GM21528 (cell line): ENCODE measurements around the gene MCF2L.

Experiments used
- ATAC-seq: cut with Tn5 transposase; IDR thresholded peaks from one replicate; pipeline ENCODE4 v1.9.1; 2021; ENCODE audit warnings: mild to moderate bottlenecking, moderate library complexity; ENCODE audit not compliant: unreplicated experiment, low FRiP score

Gene MCF2L

GRCh38 chr13:113009743-113010509 is 40.9 kb downstream of the MCF2L start:
- ATAC-seq, result no peak

GRCh38 chr13:113010510-113010865 is 41.5 kb downstream of the MCF2L start:
- no peak for ATAC-seq

GRCh38 chr13:113013303-113013702 is 44.3 kb downstream of the MCF2L start:
- no peak for ATAC-seq

GRCh38 chr13:113013878-113014751 is 45.1 kb downstream of the MCF2L start:
- ATAC-seq, result no peak

GRCh38 chr13:113014752-113015745 is 46.0 kb downstream of the MCF2L start:
- no peak for ATAC-seq

GRCh38 chr13:113015826-113016525 is 47.0 kb downstream of the MCF2L start:
- no peak for ATAC-seq

- no peak for ATAC-seq
Measured at GRCh38 chr13:113016526-113017295, 47.7 kb downstream of the MCF2L start.

- no peak for ATAC-seq
Measured at GRCh38 chr13:113017506-113018215, 48.6 kb downstream of the MCF2L start.

- no peak for ATAC-seq
Measured at GRCh38 chr13:113018676-113019465, 49.9 kb downstream of the MCF2L start.

- ATAC-seq, result no peak
Measured at GRCh38 chr13:113020323-113021080, 51.5 kb downstream of the MCF2L start.

GRCh38 chr13:113021391-113021790 is 52.4 kb downstream of the MCF2L start:
- ATAC-seq, result no peak

- ATAC-seq, result no peak
Measured at GRCh38 chr13:113021811-113022210, 52.8 kb downstream of the MCF2L start.

- no peak for ATAC-seq
Measured at GRCh38 chr13:113022391-113022744, 53.4 kb downstream of the MCF2L start.

GRCh38 chr13:113022745-113023574 is 53.9 kb downstream of the MCF2L start:
- ATAC-seq, result no peak

GRCh38 chr13:113023694-113024430 is 54.8 kb downstream of the MCF2L start:
- ATAC-seq, result no peak

GRCh38 chr13:113024466-113024865 is 55.5 kb downstream of the MCF2L start:
- no peak for ATAC-seq
